GM23248 (cell line): ENCODE measurements around the gene CD274. TPM values are rescaled to one million over a fixed set of nuclear protein-coding genes. Genes with fewer than 3 reads are reported as not detected.
"Not testable (repeated sequence)": the region's sequence is repeated elsewhere in the genome, so short reads cannot be mapped to it uniquely, and the experiment has no call there.

Source experiments
- DNase-seq: peaks from one replicate; pipeline ENCODE4 v3.0.0-alpha.2; 2015
- H2AFZ ChIP-seq: fragments of 200-600 bp; sonication (generic); 2 replicates; pipeline ENCODE4 v1.6.1; 2016; ENCODE audit warnings: antibody characterized with exemption
- H3F3A ChIP-seq: fragments of 200-600 bp; sonication (generic); 2 replicates; pipeline ENCODE4 v1.6.1; 2016; ENCODE audit warnings: mild to moderate bottlenecking, antibody characterized with exemption, mixed run types; ENCODE audit not compliant: insufficient read depth
- H3K27ac ChIP-seq: fragments of 200-600 bp; sonication (generic); 2 replicates; pipeline ENCODE4 v1.5.1; 2016; ENCODE audit warnings: mild to moderate bottlenecking
- H3K27me3 ChIP-seq: fragments of 200-600 bp; sonication (generic); replicated peaks from 2 replicates; pipeline ENCODE4 v1.6.1; 2016; ENCODE audit warnings: mild to moderate bottlenecking; ENCODE audit not compliant: insufficient read depth
- H3K36me3 ChIP-seq: fragments of 200-600 bp; sonication (generic); 2 replicates; pipeline ENCODE4 v1.6.1; 2016; ENCODE audit warnings: low read depth, mild to moderate bottlenecking
- H3K4me1 ChIP-seq: fragments of 200-600 bp; sonication (generic); 2 replicates; pipeline ENCODE4 v1.6.1; 2016; ENCODE audit warnings: mild to moderate bottlenecking; ENCODE audit not compliant: insufficient read depth
- H3K4me2 ChIP-seq: fragments of 200-600 bp; sonication (generic); one replicate; pipeline ENCODE4 v1.6.1; 2016; ENCODE audit warnings: mild to moderate bottlenecking; ENCODE audit not compliant: unreplicated experiment
- H3K4me3 ChIP-seq: fragments of 200-600 bp; sonication (generic); 2 replicates; pipeline ENCODE4 v1.5.1; 2016; ENCODE audit warnings: mild to moderate bottlenecking
- H3K79me2 ChIP-seq: fragments of 200-600 bp; sonication (generic); 2 replicates; pipeline ENCODE4 v1.6.1; 2016; ENCODE audit warnings: mild to moderate bottlenecking; ENCODE audit not compliant: insufficient read depth
- H3K9ac ChIP-seq: fragments of 200-600 bp; sonication (generic); 2 replicates; pipeline ENCODE4 v1.6.1; 2016; ENCODE audit warnings: mild to moderate bottlenecking
- H3K9me2 ChIP-seq: fragments of 200-600 bp; sonication (generic); 2 replicates; pipeline ENCODE4 v1.6.1; 2016; ENCODE audit warnings: mixed run types, mild to moderate bottlenecking, moderate library complexity; ENCODE audit not compliant: insufficient read depth
- H3K9me3 ChIP-seq: fragments of 200-600 bp; sonication (generic); one replicate; pipeline ENCODE4 v1.6.1; 2017; ENCODE audit warnings: low read depth
- H4K20me1 ChIP-seq: fragments of 200-600 bp; sonication (generic); 2 replicates; pipeline ENCODE4 v1.6.0; 2016; ENCODE audit not compliant: insufficient read depth
- EZH2 ChIP-seq: fragments of 200-600 bp; sonication (generic); IDR thresholded peaks from 2 replicates; pipeline ENCODE4 v1.6.1; 2018; ENCODE audit warnings: antibody characterized with exemption, mild to moderate bottlenecking; ENCODE audit not compliant: insufficient read depth, poor library complexity, severe bottlenecking
- EZH2phosphoT487 ChIP-seq: fragments of 200-600 bp; sonication (generic); IDR thresholded peaks from 2 replicates; pipeline ENCODE4 v1.6.1; 2018; ENCODE audit warnings: antibody characterized with exemption, moderate library complexity, mild to moderate bottlenecking, low read depth; ENCODE audit not compliant: insufficient read depth
- WGBS, 2 experiments: methylation state at CpG; one replicate each; pipeline ENCODE4 v1.1.6; 2015 to 2017; ENCODE audit warnings: low lambda C conversion rate in 2 of 2, low coverage in 1 of 2; ENCODE audit errors: missing lambda C conversion rate in 2 of 2; 5-methylcytosine and 5-hydroxymethylcytosine counted together
- in situ Hi-C: fragments of 300-500 bp; cut with MboI; formaldehyde crosslinking; loops from 2 replicates; pipeline ENCODE4 v1.15.0; 2020
- polyA plus RNA-seq: library from polyadenylated mRNA; unstranded; fragments of >200 nt; fragmentation: Nextera tagmentation; extraction: Ambion mirVana; gene quantifications from 2 replicates; pipeline ENCODE4 v1.2.1, GENCODE V29; 2016
- total RNA-seq: library from RNA; depleted of rRNA; stranded (reverse); fragments of >200 nt; shearing (Covaris generic); gene quantifications from 2 replicates; pipeline ENCODE4 v1.2.3, GENCODE V29; 2014

CD274 gene
- total and polyA plus RNA-seq, 2 experiments from 2014 or later: 4.3 to 5.2 TPM

- H3K4me2 ChIP-seq: no peak overlapping the region
- 90 to 95% methylated on average over 1 of the region's 1 CpG for whole genome bisulfite sequencing, 2 experiments
- H4K20me1 ChIP-seq: no peaks in the 10 kb centered on the region
- no peak overlapping the region for H3K9ac ChIP-seq
- H3K79me2 ChIP-seq: no peaks in the 10 kb centered on the region
- no peaks in the 10 kb centered on the region for H3K9me2 ChIP-seq
- no peak for DNase-seq
- H3K4me1 ChIP-seq: no peaks in the 10 kb centered on the region
- H3K36me3 ChIP-seq: peaks cover 7% of the 10 kb centered on the region; the same call in 1 of the 2 replicates
- no peaks in the 10 kb centered on the region for H3K27me3 ChIP-seq
- H3K27ac ChIP-seq: no peak overlapping the region
- no peak overlapping the region for H2AFZ ChIP-seq
- no peak for TF ChIP-seq EZH2
- TF ChIP-seq EZH2phosphoT487: no peak
- in situ Hi-C loops: no loop called here
- no peak overlapping the region for H3K4me3 ChIP-seq
- no peaks in the 10 kb centered on the region for H3F3A ChIP-seq
- no peaks in the 10 kb centered on the region for H3K9me3 ChIP-seq
Observed at GRCh38 chr9:5466005-5466404, 15.7 kb downstream of the CD274 start.

- Histone ChIP-seq H3K27ac (no peak overlapping the region), H3K4me1 (no peaks in the 10 kb centered on the region), H4K20me1 (no peaks in the 10 kb centered on the region), H3K9ac (no peak overlapping the region), H3K4me3 (no peak overlapping the region), H3K9me3 (no peaks in the 10 kb centered on the region), H3F3A (no peaks in the 10 kb centered on the region), H3K9me2 (no peaks in the 10 kb centered on the region), H2AFZ (no peak overlapping the region), H3K27me3 (no peaks in the 10 kb centered on the region), H3K4me2 (no peak overlapping the region), H3K79me2 (no peaks in the 10 kb centered on the region), H3K36me3 (peaks cover 7% of the 10 kb centered on the region; the same call in 1 of the 2 replicates)
- TF ChIP-seq EZH2phosphoT487 (no peak), EZH2 (no peak)
- no peak for DNase-seq
- in situ Hi-C loops: no loop called here
- 69 to 83% methylated on average over 2 of the region's 2 CpGs for WGBS, 2 experiments
Observed at GRCh38 chr9:5466766-5467165, 16.4 kb downstream of the CD274 start.

GRCh38 chr9:5468850-5469249, 18.5 kb downstream of the CD274 start:
- peaks cover 3% of the 10 kb centered on the region; the same call in 1 of the 2 replicates for H3K36me3 ChIP-seq
- no peaks in the 10 kb centered on the region for H4K20me1 ChIP-seq
- no peaks in the 10 kb centered on the region for H3K9me2 ChIP-seq
- in situ Hi-C loops: no loop called here
- no peaks in the 10 kb centered on the region for H3F3A ChIP-seq
- H3K27me3 ChIP-seq: no peaks in the 10 kb centered on the region
- H3K27ac ChIP-seq: no peak overlapping the region
- H3K9ac ChIP-seq: no peak overlapping the region
- DNase-seq: no peak
- no peaks in the 10 kb centered on the region for H3K79me2 ChIP-seq
- 83 to 93% methylated on average over 5 of the region's 5 CpGs for WGBS, 2 experiments
- H3K4me2 ChIP-seq: no peak overlapping the region
- no peak for TF ChIP-seq EZH2phosphoT487
- no peaks in the 10 kb centered on the region for H3K9me3 ChIP-seq
- H3K4me1 ChIP-seq: no peaks in the 10 kb centered on the region
- H3K4me3 ChIP-seq: no peak overlapping the region
- no peak overlapping the region for H2AFZ ChIP-seq

GRCh38 chr9:5470122-5470521, 19.8 kb downstream of the CD274 start:
- Histone ChIP-seq H3K36me3 (peaks cover 3% of the 10 kb centered on the region; the same call in 1 of the 2 replicates), H2AFZ (no peak overlapping the region), H3K4me3 (no peak overlapping the region), H3K27me3 (no peaks in the 10 kb centered on the region), H3K9me2 (no peaks in the 10 kb centered on the region), H3K9me3 (no peaks in the 10 kb centered on the region), H3K27ac (no peak overlapping the region), H3K4me1 (no peaks in the 10 kb centered on the region), H4K20me1 (no peaks in the 10 kb centered on the region), H3K4me2 (no peak overlapping the region), H3K9ac (no peak overlapping the region), H3F3A (no peaks in the 10 kb centered on the region), H3K79me2 (no peaks in the 10 kb centered on the region)
- in situ Hi-C loops: no loop called here
- 61 to 67% methylated on average over 1 of the region's 1 CpG for WGBS, 2 experiments
- no peak for DNase-seq
- TF ChIP-seq EZH2phosphoT487 (no peak), EZH2 (no peak)

GRCh38 chr9:5470816-5471215, 20.5 kb downstream of the CD274 start:
- no peaks in the 10 kb centered on the region for H3F3A ChIP-seq
- no peaks in the 10 kb centered on the region for H4K20me1 ChIP-seq
- no peaks in the 10 kb centered on the region for H3K9me2 ChIP-seq
- DNase-seq: no peak
- H3K27ac ChIP-seq: no peak overlapping the region
- in situ Hi-C loops: no loop called here
- no peak overlapping the region for H3K4me2 ChIP-seq
- H3K27me3 ChIP-seq: no peaks in the 10 kb centered on the region
- H3K4me1 ChIP-seq: no peaks in the 10 kb centered on the region
- no peaks in the 10 kb centered on the region for H3K79me2 ChIP-seq
- 94 to 98% methylated on average over 3 of the region's 3 CpGs for WGBS, 2 experiments
- H3K9ac ChIP-seq: no peak overlapping the region
- H3K36me3 ChIP-seq: peaks cover 3% of the 10 kb centered on the region; the same call in 1 of the 2 replicates
- no peak overlapping the region for H2AFZ ChIP-seq
- TF ChIP-seq EZH2: no peak
- TF ChIP-seq EZH2phosphoT487: no peak
- no peak overlapping the region for H3K4me3 ChIP-seq
- no peaks in the 10 kb centered on the region for H3K9me3 ChIP-seq

GRCh38 chr9:5475611-5476010, 25.3 kb downstream of the CD274 start:
- H3K9me2 ChIP-seq, DNase-seq, H3K36me3 ChIP-seq, in situ Hi-C loops, H3K9me3 ChIP-seq, H3K9ac ChIP-seq, H3K27me3 ChIP-seq, H3K4me3 ChIP-seq, H3F3A ChIP-seq, H3K79me2 ChIP-seq, H4K20me1 ChIP-seq, H3K4me1 ChIP-seq, H2AFZ ChIP-seq, H3K4me2 ChIP-seq, H3K27ac ChIP-seq: not testable (repeated sequence)
- 85 to 91% methylated on average over 2 of the region's 2 CpGs for WGBS, 2 experiments
